Mammary epithelial cell (primary cell): ENCODE measurements around the gene ZEB2.

Experiments
- EZH2 ChIP-seq: IDR thresholded peaks from 2 replicates; pipeline ENCODE4 v1.6.1; 2012; ENCODE audit warnings: low read length, inconsistent platforms, borderline replicate concordance
- TF ChIP-seq, protein P1 (sequence below), 2 donors: IDR thresholded peaks in 1 of 2; conservative IDR thresholded peaks in 1 of 2; 2 replicates each; pipeline ENCODE4 v1.5.1; 2011 to 2012; ENCODE audit warnings: inconsistent platforms in 2 of 2, low read length in 2 of 2, mild to moderate bottlenecking in 2 of 2, control low read depth in 1 of 2, low read depth in 1 of 2; ENCODE audit not compliant: insufficient read depth in 1 of 2; ENCODE audit errors: extremely low read depth in 1 of 2

DNA sequence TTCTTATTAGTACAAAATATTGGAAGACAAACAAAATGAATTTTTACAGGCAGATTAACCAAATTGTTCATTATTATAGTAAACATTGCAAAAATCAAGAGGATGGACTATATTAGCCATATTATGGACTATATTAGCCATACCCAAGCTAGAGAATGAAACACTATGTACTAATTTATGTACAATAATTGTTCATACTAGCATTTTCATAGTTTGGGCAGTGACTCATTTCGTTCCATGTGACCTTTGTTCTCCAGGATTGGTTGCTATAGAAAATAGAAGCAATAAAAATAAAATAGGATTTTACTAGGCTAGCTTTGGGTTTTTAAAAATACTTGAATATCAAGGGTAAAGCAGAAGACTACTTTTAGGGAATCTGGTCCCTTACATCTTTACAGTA lies 176.8 kb downstream of the ZEB2 start:
- TF ChIP-seq EZH2: no peak
- TF ChIP-seq, protein P1, sequence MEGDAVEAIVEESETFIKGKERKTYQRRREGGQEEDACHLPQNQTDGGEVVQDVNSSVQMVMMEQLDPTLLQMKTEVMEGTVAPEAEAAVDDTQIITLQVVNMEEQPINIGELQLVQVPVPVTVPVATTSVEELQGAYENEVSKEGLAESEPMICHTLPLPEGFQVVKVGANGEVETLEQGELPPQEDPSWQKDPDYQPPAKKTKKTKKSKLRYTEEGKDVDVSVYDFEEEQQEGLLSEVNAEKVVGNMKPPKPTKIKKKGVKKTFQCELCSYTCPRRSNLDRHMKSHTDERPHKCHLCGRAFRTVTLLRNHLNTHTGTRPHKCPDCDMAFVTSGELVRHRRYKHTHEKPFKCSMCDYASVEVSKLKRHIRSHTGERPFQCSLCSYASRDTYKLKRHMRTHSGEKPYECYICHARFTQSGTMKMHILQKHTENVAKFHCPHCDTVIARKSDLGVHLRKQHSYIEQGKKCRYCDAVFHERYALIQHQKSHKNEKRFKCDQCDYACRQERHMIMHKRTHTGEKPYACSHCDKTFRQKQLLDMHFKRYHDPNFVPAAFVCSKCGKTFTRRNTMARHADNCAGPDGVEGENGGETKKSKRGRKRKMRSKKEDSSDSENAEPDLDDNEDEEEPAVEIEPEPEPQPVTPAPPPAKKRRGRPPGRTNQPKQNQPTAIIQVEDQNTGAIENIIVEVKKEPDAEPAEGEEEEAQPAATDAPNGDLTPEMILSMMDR (conservative IDR thresholded peaks at IDR 0.05 in 1 of 2, IDR thresholded peaks at IDR 0.05 in 1 of 2; ENCODE audit: extremely low read depth in 1 of 2, insufficient read depth in 1 of 2, low read depth in 1 of 2, low read length in 2 of 2): no peak
